Measurements from ENCODE around the gene GALNT11.
"Not testable (repeated sequence)": the region's sequence is repeated elsewhere in the genome, so short reads cannot be mapped to it uniquely, and the experiment has no call there.

The GALNT11 gene

GRCh38 chr7:152013230-152013629 is 12.2 kb upstream of the GALNT11 start:
- DNase-seq (ENCODE audit: low read depth): no peak
- TF ChIP-seq, protein P1, sequence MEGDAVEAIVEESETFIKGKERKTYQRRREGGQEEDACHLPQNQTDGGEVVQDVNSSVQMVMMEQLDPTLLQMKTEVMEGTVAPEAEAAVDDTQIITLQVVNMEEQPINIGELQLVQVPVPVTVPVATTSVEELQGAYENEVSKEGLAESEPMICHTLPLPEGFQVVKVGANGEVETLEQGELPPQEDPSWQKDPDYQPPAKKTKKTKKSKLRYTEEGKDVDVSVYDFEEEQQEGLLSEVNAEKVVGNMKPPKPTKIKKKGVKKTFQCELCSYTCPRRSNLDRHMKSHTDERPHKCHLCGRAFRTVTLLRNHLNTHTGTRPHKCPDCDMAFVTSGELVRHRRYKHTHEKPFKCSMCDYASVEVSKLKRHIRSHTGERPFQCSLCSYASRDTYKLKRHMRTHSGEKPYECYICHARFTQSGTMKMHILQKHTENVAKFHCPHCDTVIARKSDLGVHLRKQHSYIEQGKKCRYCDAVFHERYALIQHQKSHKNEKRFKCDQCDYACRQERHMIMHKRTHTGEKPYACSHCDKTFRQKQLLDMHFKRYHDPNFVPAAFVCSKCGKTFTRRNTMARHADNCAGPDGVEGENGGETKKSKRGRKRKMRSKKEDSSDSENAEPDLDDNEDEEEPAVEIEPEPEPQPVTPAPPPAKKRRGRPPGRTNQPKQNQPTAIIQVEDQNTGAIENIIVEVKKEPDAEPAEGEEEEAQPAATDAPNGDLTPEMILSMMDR (conservative IDR thresholded peaks at IDR 0.05; ENCODE audit: control insufficient read depth, insufficient read depth, low read depth, low read length): no peak
- no peak overlapping the region for H3K4me3 ChIP-seq (ENCODE audit: control insufficient read depth, low read depth, low read length)

DNA sequence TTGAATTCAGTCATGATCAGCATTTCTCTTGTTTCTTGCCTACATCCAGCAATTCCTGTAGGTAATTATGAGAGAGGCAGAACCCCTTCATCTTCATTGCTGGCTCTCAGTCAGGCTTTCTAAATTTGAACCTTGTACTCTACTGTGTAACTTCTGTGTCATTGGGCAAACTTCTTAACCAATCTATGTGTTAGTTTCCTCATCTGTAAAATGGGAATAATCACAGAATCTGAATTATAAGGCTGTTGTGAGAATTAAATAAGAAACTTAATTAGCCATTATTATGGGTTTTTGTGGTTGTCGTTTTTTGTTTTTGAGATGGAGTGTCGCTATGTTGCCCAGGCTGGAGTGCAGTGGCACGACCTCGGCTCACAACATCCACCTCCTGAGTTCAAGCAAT is 11.5 kb upstream of the GALNT11 start:
- H3K4me3 ChIP-seq (ENCODE audit: control insufficient read depth, low read depth, low read length): no peak overlapping the region
- DNase-seq (ENCODE audit: low read depth): no peak
- TF ChIP-seq, protein P1 (conservative IDR thresholded peaks at IDR 0.05; ENCODE audit: control insufficient read depth, insufficient read depth, low read depth, low read length): no peak

DNA sequence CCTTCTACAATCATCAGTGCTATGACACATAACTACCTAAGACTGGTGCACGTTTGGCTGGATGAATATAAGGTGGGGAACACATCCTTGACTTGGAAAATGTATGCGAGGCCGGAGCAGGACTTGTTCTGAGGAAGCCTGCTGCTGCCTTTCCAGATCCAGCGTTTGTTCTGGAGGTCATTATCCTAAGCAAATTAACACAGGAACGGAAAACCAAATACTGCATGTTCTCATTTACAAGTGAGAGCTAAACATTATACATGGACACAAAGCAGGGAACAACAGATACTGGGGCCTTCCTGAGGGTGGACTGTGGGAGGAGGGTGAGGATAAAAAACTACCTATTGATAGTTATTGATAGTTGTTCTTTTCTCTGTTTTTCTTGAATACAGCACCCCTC is 10.8 kb upstream of the GALNT11 start:
- no peak overlapping the region for H3K4me3 ChIP-seq (ENCODE audit: control insufficient read depth, low read depth, low read length)
- TF ChIP-seq, protein P1 (conservative IDR thresholded peaks at IDR 0.05; ENCODE audit: control insufficient read depth, insufficient read depth, low read depth, low read length): no peak
- no peak for DNase-seq (ENCODE audit: low read depth)

DNA sequence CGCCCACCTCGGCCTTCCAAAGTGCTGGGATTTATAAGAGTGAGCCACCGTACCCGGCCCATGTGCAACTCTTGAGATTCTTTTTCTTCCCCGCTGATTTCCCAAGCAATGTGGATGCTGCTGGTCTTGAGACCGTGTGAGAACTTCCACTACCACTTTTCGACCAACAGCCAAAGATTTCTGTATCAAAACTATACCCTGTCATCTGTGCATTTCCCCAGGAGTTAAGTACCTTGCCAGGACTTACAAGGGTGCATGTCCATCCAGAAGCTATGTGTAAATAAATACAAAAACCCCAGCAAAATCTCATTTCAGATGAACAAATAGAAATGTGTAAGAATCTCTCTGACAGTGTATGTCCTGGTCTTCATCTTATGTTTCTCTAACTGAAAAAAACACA is 9.9 kb upstream of the GALNT11 start:
- no peak overlapping the region for H3K4me3 ChIP-seq (ENCODE audit: control insufficient read depth, low read depth, low read length)
- TF ChIP-seq, protein P1 (conservative IDR thresholded peaks at IDR 0.05; ENCODE audit: control insufficient read depth, insufficient read depth, low read depth, low read length): no peak
- DNase-seq (ENCODE audit: low read depth): no peak

DNA sequence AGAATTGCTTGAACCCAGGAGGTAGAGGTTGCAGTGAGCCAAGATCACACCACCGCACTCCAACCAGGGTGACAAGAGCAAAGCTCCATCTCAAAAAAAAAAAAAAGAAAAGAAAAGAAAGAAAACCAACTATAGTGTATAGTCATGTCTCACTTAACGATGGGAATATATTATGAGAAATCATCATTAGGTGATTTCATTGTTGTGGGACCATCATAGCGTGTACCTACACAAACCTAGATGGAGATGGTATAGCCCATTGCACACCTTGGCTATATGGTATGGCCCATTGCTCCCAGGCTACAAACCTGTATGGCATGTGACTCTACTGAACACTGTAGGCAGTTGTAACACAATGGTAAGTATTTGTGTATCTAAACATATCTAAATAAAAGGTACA is 8.5 kb upstream of the GALNT11 start:
- TF ChIP-seq, protein P1 (conservative IDR thresholded peaks at IDR 0.05; ENCODE audit: control insufficient read depth, insufficient read depth, low read depth, low read length): no peak
- H3K4me3 ChIP-seq (ENCODE audit: control insufficient read depth, low read depth, low read length): no peak overlapping the region
- no peak for DNase-seq (ENCODE audit: low read depth)

DNA sequence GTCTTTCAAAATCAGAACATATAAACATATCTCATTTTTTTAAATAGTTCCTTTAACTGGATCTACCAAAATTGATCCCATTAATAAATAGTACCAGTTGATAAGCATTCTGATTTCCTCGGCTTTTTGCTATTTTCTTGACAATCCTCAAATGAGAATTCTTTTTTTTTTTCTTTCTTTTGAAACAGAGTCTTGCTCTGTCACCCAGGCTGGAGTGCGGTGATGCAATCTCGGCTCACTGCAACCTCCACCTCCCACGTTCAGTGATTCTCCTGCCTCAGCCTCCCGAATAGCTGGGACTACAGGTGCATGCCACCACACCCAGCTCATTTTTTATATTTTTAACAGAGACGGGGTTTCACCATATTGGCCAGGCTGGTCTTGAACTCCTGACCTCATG is 7.8 kb upstream of the GALNT11 start:
- DNase-seq (ENCODE audit: low read depth); H3K4me3 ChIP-seq (ENCODE audit: control insufficient read depth, low read depth, low read length): not testable (repeated sequence)

DNA sequence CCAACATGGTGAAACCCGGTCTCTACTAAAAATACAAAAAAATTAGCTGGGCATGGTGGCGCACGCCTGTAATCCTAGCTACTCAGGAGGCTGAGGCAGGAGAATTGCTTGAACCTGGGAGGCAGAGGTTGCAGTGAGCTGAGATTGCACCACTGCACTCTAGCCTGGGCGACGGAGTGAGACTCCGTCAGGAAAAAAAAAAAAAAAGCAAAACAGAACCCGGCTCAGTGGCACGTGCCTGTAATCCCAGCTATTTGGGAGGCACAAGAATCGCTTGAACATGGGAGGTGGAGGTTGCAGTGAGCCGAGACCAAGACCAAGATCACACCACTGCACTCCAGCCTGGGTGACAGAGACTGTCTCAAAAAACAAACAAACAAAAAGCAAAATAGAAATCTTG is 3.7 kb upstream of the GALNT11 start:
- not testable (repeated sequence) for H3K4me3 ChIP-seq (ENCODE audit: control insufficient read depth, low read depth, low read length); DNase-seq (ENCODE audit: low read depth)

Measured in fibroblast of mammary gland (primary cell).